HEK293 (cell line): ENCODE results near the gene CADM1.

Experiments
- ATF2 ChIP-seq: fragments of 450-650 bp; formaldehyde crosslinking; IDR thresholded peaks from 2 replicates; pipeline ENCODE4 v1.5.1; 2016; ENCODE audit warnings: missing biosample characterization, missing genetic modification characterization, low read depth
- KLF1 ChIP-seq: fragments of 450-650 bp; formaldehyde crosslinking; IDR thresholded peaks from 2 replicates; pipeline ENCODE4 v1.5.1; 2016; ENCODE audit warnings: missing biosample characterization, missing genetic modification characterization
- SCRT1 ChIP-seq: fragments of 450-650 bp; formaldehyde crosslinking; IDR thresholded peaks from 2 replicates; pipeline ENCODE4 v1.5.1; 2016; ENCODE audit warnings: missing biosample characterization, missing genetic modification characterization, borderline replicate concordance
- ZNF133 ChIP-seq: fragments of 450-650 bp; formaldehyde crosslinking; IDR thresholded peaks from 2 replicates; pipeline ENCODE4 v1.5.1; 2016; ENCODE audit warnings: missing biosample characterization, missing genetic modification characterization
- ZNF274 ChIP-seq, 2 experiments: fragments of 200-500 bp in 1 of 2; fragments of 450-650 bp in 1 of 2; sonication (Bioruptor generic) in 1 of 2; formaldehyde crosslinking in 1 of 2; IDR thresholded peaks; 2 replicates each; pipeline versions ENCODE4 v1.5.1 to v1.6.1; 2014 to 2016; ENCODE audit warnings: borderline replicate concordance in 1 of 2, inconsistent platforms in 1 of 2, low read length in 1 of 2, missing biosample characterization in 1 of 2, missing genetic modification characterization in 1 of 2
- ZNF549 ChIP-seq: fragments of 450-650 bp; IDR thresholded peaks from 2 replicates; pipeline ENCODE4 v1.5.1; 2018; ENCODE audit warnings: missing biosample characterization, missing genetic modification characterization, mild to moderate bottlenecking, inconsistent platforms, moderate library complexity
- ZNF600 ChIP-seq: fragments of 450-650 bp; formaldehyde crosslinking; IDR thresholded peaks from 2 replicates; pipeline ENCODE4 v1.5.1; 2016; ENCODE audit warnings: missing biosample characterization, missing genetic modification characterization
- ZNF76 ChIP-seq: fragments of 450-650 bp; formaldehyde crosslinking; IDR thresholded peaks from 2 replicates; pipeline ENCODE4; 2016; ENCODE audit warnings: low read depth, missing biosample characterization, missing genetic modification characterization, borderline replicate concordance
- ZSCAN18 ChIP-seq: fragments of 450-650 bp; formaldehyde crosslinking; IDR thresholded peaks from 2 replicates; pipeline ENCODE4 v1.5.1; 2016; ENCODE audit warnings: missing biosample characterization, missing genetic modification characterization
- TF ChIP-seq, protein P1 (sequence below): fragments of 450-650 bp; formaldehyde crosslinking; IDR thresholded peaks from 2 replicates; pipeline ENCODE4 v1.5.1; 2016; ENCODE audit warnings: missing biosample characterization, missing genetic modification characterization
- TF ChIP-seq, protein P2 (sequence below): fragments of 450-650 bp; formaldehyde crosslinking; IDR thresholded peaks from 2 replicates; pipeline ENCODE4 v1.5.1; 2016; ENCODE audit warnings: missing biosample characterization, missing genetic modification characterization, low read depth

GRCh38 chr11:115462757-115463156 is 41.5 kb downstream of the CADM1 start:
- TF ChIP-seq ZNF76 (no peak), ZNF600 (tag by site-specific recombination) (no peak), ZSCAN18 (no peak), KLF1 (tag by site-specific recombination) (no peak), ATF2 (tag by site-specific recombination) (no peak), SCRT1 (tag by site-specific recombination) (no peak), ZNF274 (IDR thresholded peaks at IDR 0.05; ENCODE audit: low read length) (no peak), ZNF274 (tag by site-specific recombination; IDR thresholded peaks at IDR 0.05; ENCODE audit: borderline replicate concordance) (no peak), ZNF549 (tag by site-specific recombination) (no peak), ZNF133 (tag by site-specific recombination) (no peak)
- TF ChIP-seq, protein P1, sequence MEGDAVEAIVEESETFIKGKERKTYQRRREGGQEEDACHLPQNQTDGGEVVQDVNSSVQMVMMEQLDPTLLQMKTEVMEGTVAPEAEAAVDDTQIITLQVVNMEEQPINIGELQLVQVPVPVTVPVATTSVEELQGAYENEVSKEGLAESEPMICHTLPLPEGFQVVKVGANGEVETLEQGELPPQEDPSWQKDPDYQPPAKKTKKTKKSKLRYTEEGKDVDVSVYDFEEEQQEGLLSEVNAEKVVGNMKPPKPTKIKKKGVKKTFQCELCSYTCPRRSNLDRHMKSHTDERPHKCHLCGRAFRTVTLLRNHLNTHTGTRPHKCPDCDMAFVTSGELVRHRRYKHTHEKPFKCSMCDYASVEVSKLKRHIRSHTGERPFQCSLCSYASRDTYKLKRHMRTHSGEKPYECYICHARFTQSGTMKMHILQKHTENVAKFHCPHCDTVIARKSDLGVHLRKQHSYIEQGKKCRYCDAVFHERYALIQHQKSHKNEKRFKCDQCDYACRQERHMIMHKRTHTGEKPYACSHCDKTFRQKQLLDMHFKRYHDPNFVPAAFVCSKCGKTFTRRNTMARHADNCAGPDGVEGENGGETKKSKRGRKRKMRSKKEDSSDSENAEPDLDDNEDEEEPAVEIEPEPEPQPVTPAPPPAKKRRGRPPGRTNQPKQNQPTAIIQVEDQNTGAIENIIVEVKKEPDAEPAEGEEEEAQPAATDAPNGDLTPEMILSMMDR, result no peak
- TF ChIP-seq, protein P2, sequence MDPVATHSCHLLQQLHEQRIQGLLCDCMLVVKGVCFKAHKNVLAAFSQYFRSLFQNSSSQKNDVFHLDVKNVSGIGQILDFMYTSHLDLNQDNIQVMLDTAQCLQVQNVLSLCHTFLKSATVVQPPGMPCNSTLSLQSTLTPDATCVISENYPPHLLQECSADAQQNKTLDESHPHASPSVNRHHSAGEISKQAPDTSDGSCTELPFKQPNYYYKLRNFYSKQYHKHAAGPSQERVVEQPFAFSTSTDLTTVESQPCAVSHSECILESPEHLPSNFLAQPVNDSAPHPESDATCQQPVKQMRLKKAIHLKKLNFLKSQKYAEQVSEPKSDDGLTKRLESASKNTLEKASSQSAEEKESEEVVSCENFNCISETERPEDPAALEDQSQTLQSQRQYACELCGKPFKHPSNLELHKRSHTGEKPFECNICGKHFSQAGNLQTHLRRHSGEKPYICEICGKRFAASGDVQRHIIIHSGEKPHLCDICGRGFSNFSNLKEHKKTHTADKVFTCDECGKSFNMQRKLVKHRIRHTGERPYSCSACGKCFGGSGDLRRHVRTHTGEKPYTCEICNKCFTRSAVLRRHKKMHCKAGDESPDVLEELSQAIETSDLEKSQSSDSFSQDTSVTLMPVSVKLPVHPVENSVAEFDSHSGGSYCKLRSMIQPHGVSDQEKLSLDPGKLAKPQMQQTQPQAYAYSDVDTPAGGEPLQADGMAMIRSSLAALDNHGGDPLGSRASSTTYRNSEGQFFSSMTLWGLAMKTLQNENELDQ (tag by site-specific recombination), result no peak
